ENCODE data around the gene DLK2.
"Not testable (repeated sequence)": the region's sequence is repeated elsewhere in the genome, so short reads cannot be mapped to it uniquely, and the experiment has no call there.

The DLK2 gene

DNA sequence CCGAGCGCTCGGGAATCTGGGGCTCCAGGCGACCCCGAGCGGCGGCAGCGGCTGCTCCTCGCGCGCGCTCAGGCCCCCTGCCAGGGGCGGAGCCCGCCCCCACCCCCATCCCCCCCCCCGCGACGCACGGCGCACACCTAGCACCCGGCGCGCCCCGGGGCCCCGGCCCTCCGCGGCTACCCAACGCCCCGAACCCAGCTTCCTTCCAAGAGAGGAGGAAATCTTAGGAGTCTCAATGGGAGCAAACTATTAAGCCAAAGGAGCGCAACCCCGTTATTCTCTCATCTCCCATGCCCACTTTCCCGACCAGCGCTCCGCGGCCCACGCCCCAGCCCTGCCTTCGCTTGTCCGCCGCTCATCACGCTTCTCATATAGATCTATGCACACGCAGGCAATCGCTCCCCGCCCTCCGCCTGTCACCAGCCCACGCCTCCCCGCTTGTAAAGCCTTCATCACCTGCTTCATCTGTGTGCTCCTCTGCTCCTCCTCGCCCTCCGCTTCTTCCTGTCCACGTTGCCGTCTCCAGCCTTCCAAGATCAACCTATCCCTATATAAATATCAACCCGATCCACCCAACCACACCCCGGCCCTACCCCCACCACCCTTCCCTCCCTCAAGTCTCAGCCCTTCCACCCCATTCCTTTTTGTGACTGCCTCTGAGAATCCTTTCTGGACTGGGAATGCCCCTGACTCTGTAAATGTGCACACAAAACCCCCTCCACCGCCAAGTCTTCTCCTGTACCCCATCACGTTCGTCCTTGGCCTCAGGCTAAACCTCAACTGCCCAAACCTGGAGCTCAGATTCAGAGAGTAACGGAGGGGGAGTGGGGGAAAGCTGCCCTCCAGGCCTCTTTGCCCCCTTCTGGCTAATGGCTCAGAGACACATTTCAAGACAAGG lies at the start of gene DLK2:
TSS of gene DLK2 (minus strand) at position 18 of the 898 bp plus-strand sequence. CDS start 723 bp downstream, outside the sequence.
- DNase-seq, result peak; percentile 24

GRCh38 chr6:43503443-43503842 lies 48.1 kb upstream of the DLK2 start:
- DNase-seq, result no peak

- DNase-seq, result no peak
Measured at GRCh38 chr6:43502666-43503065, 47.3 kb upstream of the DLK2 start.

DNA sequence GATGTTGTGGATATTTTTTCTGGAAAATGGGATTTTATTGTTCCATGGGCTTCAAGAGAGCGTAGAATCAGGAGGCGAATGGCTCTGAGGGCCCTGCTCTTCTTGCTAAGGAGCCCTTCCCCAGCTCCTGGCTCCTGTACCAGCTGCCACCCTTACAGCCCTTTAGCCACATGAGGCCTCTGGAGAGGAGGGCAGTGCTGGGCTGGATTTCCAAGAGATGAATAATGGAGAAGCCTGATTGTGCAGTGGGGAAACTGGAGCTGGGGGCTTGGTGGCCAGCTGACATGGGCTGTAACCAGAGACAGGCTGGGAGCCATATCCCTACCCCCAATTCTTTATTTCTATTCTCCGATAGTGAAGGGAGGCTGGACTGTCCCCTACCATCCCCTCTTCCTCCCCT lies 45.6 kb upstream of the DLK2 start:
- DNase-seq, result no peak

DNA sequence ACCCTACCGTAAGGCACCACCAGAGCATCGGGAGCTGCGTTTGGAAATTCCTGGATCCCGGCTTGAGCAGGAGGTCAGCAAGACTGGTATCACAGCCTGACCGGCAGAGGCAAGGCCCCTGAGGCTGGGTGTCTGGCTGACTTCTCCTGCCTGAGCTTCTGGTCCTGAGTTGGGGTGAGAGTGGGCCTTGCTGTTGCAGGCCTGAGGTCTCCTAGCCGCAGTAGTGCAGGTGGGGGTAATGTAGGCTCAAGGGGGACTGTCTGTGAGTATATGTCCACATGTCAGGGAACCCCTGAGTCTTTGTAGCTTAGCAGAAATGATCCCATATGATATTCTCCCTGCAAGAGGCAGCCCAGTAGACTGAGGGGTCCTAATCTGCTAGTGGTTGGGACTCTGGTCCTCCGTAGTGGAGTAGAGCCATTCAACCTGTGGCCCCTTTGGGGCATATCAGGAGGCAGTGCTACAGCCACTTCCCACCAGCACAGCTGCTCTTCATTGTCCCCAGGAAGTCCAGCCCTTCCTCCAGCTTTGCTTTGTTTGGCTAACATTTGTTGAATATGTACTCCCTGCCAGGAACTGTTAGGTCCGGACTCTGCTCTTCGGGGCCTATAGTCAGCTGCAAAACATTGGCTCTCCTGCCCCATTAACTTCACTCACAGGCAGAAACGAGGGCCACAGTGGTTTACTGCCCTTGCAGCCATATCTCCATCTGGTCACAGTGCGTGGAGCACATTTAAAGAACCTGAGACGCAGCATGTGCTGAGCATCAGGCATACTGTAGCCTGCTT lies 43.9 kb upstream of the DLK2 start:
- DNase-seq, result no peak

GRCh38 chr6:43498291-43498690 lies 42.9 kb upstream of the DLK2 start:
- DNase-seq, result not testable (repeated sequence)

- DNase-seq, result no peak
Measured at GRCh38 chr6:43497689-43498088, 42.3 kb upstream of the DLK2 start.

DNA sequence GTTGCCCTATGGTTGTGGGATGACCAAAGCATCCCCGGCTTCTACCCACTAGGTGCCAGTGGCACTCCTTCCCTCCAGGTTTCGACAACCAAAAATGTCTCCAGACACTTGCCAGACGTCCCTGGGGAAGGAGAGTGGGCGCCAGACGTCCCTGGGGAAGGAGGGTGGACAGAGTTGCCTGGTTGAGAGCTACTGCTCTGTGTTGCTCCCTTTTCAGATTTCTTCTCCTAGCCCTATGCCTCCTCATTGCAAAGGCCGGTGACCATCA lies 41.7 kb upstream of the DLK2 start:
- DNase-seq, result no peak

- DNase-seq, result no peak
Measured at GRCh38 chr6:43496370-43497128, 41.2 kb upstream of the DLK2 start.

DNA sequence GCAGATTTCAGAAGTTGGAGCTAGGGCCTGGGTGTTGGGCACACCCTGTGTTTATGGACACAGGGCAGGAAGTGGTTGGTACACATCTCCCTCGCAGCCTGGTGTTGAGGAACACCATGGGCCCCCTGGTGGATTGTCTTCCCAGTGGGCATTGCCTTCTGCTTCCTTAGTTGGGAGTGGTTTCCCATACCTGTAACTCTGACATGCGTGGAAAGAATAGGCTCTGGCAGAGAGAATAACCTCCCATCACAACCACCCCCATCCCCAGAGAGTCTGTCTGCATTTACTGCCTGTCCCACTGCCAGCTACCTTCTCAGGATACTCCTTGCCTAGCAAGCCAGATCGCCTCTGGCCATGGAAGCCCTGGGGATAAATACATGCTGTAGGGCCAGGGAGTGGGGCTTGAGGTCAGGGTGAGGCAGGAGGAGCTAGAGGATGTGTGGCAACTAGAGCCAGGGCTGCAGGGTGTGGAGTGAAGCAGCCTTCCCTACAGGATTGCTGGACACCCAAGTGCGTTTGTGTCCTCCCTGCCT lies 40.1 kb upstream of the DLK2 start:
- no peak for DNase-seq

GRCh38 chr6:43494766-43495165 lies 39.4 kb upstream of the DLK2 start:
- no peak for DNase-seq

DNA sequence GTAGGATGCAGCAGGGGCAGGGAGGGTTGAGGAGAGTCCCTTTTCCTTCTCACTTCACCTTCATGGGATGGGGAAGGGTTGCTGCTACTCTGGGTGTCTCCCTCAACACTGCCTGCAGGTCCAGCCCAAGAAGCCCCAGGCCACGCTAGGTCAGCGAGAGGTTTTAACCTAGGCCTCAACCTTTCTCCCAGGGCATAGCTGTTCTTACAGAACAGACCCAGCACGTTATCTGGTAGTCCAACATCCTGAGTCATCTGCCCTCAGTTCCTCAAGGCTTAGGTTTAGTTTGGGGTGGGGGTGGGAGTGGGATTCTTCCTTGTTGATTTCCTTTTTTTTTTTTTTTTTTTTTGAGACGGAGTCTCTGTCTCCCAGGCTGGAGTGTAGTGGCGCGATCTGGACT lies 39.0 kb upstream of the DLK2 start:
- DNase-seq, result no peak

DNA sequence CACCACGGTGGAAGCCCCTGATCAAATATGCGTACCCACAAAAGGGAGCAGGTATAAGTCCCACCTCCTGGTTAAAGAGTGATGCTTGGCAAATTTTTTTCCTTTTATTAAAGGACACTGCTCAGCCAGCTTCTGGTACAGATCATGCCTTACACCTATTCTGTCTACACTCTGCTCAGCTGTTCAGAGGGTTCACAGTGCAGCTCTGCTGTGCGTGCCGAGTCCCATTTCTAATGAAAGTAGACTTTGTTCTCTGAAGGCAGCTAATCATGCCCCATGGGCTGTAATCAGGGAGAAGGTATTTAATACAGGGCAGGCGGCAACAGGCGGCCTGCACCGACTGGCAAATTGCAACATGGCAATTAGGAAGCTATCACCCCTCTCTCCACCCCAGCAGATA lies 38.5 kb upstream of the DLK2 start:
- DNase-seq, result no peak

DNA sequence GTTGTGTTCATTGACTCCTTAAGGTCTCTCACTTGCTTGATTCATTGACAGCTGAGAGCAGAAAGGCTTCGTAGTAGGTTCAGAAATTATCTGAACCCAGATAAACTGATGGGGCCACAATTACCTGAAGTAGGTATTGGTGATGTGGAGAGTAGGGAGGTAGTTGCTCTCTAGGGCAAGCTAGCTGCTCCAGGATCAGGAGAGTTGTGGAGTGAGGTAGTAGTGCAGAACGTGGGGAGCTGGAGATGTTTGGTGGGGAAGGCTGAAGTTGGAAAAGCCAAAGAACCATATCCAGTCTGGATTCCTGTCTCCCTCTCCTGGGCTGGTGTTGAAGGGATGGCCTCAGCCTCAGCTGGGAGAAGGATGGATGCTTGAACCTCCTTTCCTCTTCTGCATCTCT lies 37.9 kb upstream of the DLK2 start:
- no peak for DNase-seq

DNA sequence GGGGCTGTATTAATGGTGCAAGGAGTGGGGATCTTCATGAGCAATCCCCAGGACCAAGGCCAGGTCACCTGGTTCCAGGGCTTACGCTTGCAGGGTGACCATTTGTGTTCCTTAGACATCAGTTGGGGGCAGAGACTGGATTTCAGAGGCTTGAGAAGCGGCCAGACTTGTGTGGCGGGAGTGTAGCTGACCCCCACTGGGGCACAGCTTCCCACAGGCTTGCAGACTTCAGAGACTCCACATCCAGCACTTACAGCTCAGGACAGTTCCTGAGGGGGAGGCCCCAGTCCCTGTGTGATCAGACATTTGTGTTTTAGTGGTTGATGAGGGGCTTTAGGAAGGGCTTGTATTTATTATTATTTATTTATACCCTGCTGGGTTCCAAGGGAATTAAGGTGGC lies 37.3 kb upstream of the DLK2 start:
- no peak for DNase-seq

GRCh38 chr6:43491750-43492661 lies 36.7 kb upstream of the DLK2 start:
- no peak for DNase-seq

DNA sequence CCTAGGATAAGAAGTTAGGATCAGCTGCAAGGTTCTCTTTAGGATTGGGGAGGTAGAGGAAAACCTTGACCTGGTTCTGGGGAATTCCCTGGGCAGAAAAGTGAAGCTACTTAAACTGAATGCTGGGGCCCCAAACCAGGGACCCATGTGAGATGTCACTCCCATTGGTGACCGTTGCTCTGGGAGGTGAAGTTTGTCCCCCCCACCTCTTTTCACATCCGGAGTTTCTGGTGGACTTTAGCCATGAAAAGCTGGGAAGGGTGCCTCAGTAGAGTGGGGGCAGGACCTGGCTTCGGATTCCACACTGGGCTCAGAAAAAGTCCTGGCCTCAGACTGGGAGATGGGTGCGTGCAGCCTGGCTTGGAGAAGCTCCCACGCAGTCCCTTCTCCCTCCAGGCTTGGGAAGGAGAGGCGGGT lies 35.2 kb upstream of the DLK2 start:
- no peak for DNase-seq

GRCh38 chr6:43489277-43490072 lies 34.1 kb upstream of the DLK2 start:
- no peak for DNase-seq

DNA sequence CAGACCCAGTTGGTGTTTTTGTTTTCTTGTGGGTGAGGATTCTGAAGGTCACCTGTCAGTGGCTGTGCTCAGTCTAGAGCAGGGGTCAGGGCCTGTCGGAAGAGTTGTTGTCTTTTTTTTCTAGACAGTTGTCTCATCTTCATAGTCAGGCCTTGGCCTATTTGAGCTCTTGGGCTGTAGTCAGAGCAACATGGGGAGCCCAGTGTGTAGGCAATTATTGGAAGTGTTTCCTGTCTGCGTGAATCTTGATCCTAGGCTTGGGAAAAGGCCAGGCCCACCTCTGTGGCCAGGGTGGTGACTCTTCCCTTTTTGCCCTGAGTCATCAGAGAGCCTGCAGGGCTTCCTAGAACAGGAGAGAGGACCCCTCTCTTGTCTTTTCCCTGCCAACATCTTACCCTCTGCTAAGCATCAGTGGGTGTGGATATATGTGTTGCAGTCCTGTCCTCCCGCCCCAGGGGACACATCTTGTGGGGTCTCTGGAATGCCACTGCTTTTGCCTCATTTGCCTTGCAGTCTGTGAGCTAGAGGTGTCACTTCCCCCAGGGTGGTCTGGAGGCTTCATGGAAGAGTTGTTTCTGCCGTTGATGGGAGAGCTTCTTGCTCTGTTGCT lies 33.4 kb upstream of the DLK2 start:
- no peak for DNase-seq

DNA sequence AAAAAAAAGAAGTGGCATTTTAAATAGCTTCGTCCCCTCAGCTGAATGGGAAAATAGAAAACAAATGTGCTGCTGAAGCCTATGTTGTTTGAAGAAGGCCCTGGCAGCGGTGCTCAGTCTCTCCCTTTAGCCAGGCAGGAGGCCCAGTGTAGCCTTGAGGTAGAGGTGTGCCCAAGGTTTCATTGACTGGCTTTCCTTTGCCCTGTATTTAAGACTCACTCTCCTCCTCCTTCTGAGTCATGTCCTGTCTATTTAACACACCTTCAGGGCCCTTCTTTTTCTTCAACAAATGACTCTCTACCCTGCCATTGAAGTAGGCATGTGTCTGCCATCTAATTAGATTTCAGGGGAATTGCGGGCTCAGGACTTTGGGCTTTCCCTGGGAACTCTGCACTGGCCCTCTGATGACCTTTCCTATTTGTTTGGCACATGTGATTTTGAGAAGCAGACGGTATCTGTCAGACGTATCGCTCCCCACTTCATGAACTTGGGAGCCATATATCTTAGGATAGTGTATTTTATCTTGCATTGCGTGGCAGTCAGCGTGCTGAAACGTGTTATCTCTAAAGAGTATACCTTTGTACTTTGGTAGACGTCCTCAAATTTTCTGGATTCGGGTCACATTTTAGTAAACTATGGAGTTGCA lies 26.4 kb upstream of the DLK2 start:
- DNase-seq, result no peak

Data from NCI-H2227 treated with DMSO at 0.1 percent for 48 hours (cell line).